ENCODE results near the gene NKAIN4. TPM values are rescaled to one million over a fixed set of nuclear protein-coding genes. Genes with fewer than 3 reads are reported as not detected.

Gene NKAIN4
- 2.9 and 5.0 TPM in 2 replicates for total RNA-seq (2014; rRNA removed; shearing (Covaris generic); ENCODE audit: low replicate concordance)

- no peak for DNase-seq (ENCODE audit: low read depth)
- in situ Hi-C loops (cut with HindIII; ENCODE audit: low pct_unique_long_range_greater_than_20kb, low sequenced_read_pairs) = no loop called here
These were observed at the start of gene NKAIN4 for GRCh38 chr20:63254232-63254605. NKAIN4 (minus strand) TSS chr20:63254463; CDS start chr20:63254450, 13 bp downstream.

- in situ Hi-C loops (cut with HindIII; ENCODE audit: low pct_unique_long_range_greater_than_20kb, low sequenced_read_pairs) = no loop called here
- no peak for DNase-seq (ENCODE audit: low read depth)
These were observed 48.9 kb upstream of the NKAIN4 start for GRCh38 chr20:63303095-63303666.

GRCh38 chr20:63301671-63302070, 47.4 kb upstream of the NKAIN4 start:
- in situ Hi-C loops (cut with HindIII; ENCODE audit: low pct_unique_long_range_greater_than_20kb, low sequenced_read_pairs) = no loop called here

DNA sequence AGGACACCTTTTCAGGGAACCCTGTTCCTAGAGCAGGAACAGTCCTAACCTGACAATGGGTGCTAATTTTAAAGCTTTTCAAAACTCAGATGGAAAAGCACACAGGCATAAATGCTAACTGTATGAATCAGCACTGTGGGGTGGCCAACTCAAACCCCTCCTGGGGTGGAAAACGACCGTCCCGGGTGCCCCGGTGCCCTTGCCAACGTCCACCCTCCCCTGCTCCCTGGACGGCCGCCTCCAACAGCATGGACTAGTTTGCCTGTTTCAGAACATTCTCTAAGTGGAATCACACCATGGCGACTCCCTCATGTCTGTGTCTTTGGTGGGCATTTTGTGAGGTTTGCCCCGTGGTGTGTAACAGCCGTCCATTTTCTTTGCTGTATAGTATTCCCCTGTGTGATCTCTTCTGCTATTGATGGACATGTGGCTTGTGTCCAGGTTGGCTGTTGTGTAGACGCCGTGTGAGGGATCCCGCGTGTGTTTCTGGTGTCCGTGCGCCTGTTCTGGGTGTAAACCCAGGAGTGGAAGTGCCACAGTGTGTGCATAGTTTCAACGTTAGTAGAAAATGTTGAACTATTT, 44.6 kb upstream of the NKAIN4 start:
- no peak for DNase-seq (ENCODE audit: low read depth)
- in situ Hi-C loops (cut with HindIII; ENCODE audit: low pct_unique_long_range_greater_than_20kb, low sequenced_read_pairs) = loop anchor here (25.0 kb wide), 2 partner anchors 88 to 288 kb away; no protein-coding TSS in a partner anchor

More at GRCh38 chr20:63301671-63302070, 47.4 kb upstream of the NKAIN4 start:
- no peak for DNase-seq (ENCODE audit: low read depth)

DNA sequence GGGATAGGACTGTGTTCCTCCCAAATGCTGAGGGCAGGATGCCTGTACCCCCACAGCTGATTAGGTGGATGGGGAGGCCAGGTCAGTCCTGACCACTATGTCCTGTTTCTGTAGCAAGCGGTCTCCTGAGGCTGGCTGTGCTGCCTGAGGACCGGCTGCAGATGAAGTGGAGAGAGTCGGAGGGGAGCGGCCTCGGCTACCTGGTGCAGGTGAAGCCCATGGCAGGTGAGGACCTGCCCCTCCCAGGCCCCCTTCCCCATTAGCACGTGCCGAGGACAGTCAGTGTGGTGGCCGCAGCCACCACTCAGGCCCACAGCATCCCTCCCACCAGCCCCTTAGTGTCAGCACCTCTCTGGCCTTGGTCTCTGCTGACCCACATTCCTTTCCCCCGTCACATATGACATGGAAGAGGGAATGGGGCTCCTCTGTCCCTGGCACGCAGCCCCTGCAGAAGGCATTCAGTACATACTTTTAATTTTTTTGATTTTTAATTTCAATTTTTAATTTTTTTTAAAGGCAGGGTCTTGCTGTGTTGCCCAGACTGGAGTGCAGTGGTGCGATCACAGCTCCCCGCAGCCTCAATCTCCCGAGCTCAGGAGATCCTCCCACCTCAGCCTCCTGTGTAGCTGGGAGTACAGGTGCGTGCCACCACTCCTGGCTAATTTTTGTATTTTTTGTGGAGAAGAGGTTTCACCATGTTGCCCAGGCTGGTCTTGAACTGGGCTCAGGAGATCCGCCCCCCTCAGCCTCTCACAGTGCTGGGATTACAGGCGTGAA, 43.7 kb upstream of the NKAIN4 start:
- no peak for DNase-seq (ENCODE audit: low read depth)
- in situ Hi-C loops (cut with HindIII; ENCODE audit: low pct_unique_long_range_greater_than_20kb, low sequenced_read_pairs) = loop anchor here (25.0 kb wide), 2 partner anchors 89 to 289 kb away; no protein-coding TSS in a partner anchor

- in situ Hi-C loops (cut with HindIII; ENCODE audit: low pct_unique_long_range_greater_than_20kb, low sequenced_read_pairs) = loop anchor here (25.0 kb wide), 2 partner anchors 90 to 290 kb away; no protein-coding TSS in a partner anchor
- no peak for DNase-seq (ENCODE audit: low read depth)
These were observed 43.1 kb upstream of the NKAIN4 start for GRCh38 chr20:63297371-63297781.

- in situ Hi-C loops (cut with HindIII; ENCODE audit: low pct_unique_long_range_greater_than_20kb, low sequenced_read_pairs) = loop anchor here (25.0 kb wide), 2 partner anchors 91 to 291 kb away; no protein-coding TSS in a partner anchor
- no peak for DNase-seq (ENCODE audit: low read depth)
These were observed 42.5 kb upstream of the NKAIN4 start for GRCh38 chr20:63296531-63297299.

- DNase-seq (ENCODE audit: low read depth) = no peak
- in situ Hi-C loops (cut with HindIII; ENCODE audit: low pct_unique_long_range_greater_than_20kb, low sequenced_read_pairs) = loop anchor here (25.0 kb wide), 2 partner anchors 91 to 291 kb away; no protein-coding TSS in a partner anchor
These were observed 41.6 kb upstream of the NKAIN4 start for GRCh38 chr20:63295846-63296245.

DNA sequence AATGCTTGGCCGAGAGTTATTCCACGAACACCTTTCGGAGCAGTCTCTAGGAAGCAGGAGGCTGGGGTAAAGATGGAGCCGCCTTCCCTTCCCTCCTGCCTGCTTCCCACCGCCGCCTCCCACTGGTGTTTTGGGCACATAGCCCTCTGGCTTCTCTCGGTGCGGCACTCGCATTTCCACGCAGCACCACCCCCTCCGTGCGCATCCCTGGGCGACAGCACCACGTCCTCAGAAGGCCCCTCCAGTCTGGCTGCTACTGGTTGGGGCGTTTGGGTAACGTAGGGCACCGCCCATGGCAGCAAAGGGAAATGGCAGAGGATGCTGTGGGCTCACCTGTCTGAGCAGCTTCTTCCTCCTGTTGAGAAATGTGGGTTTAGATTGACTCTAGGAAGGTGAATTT, 41.2 kb upstream of the NKAIN4 start:
- in situ Hi-C loops (cut with HindIII; ENCODE audit: low pct_unique_long_range_greater_than_20kb, low sequenced_read_pairs) = loop anchor here (25.0 kb wide), 2 partner anchors 92 to 292 kb away; no protein-coding TSS in a partner anchor
- DNase-seq (ENCODE audit: low read depth) = no peak

DNA sequence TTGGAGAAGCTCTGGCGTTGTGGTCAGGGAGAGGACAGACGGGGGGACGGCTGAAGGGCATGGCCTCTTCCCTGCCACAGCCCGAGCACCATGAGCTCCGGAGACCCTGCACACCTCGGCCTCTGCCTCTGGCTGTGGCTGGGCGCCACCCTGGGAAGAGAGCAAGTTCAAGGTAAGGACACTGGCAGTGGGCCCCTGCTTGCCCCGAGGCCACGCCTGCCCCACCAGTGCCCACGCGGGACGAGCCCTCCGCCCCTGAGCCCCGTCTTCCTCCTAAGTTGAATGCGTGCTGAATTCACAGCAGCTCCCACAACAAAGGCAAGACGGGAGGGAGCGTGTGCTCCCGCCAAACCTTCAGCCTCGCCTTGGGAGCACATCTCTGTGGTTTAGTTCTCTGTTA, 40.8 kb upstream of the NKAIN4 start:
- in situ Hi-C loops (cut with HindIII; ENCODE audit: low pct_unique_long_range_greater_than_20kb, low sequenced_read_pairs) = loop anchor here (25.0 kb wide), 2 partner anchors 92 to 292 kb away; no protein-coding TSS in a partner anchor
- no peak for DNase-seq (ENCODE audit: low read depth)

DNA sequence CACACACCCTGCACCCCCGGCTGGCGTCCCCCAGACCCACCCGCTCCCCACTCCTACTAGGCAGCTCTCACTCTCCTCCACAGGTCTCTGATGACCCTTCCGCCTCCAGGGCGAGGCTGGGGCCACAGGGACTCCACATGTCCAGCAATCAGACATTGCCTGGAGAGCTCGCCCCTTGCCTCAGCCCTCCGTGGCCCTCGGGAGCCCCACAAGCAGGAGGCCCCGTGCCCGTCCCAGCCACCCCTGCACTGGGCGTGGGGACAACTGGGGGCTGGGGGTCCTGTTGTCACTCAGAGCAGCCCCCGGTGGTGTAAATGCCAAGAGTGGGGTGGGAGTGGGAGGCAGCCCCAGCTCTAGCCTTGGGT, 40.3 kb upstream of the NKAIN4 start:
- DNase-seq (ENCODE audit: low read depth) = no peak
- in situ Hi-C loops (cut with HindIII; ENCODE audit: low pct_unique_long_range_greater_than_20kb, low sequenced_read_pairs) = loop anchor here (25.0 kb wide), 2 partner anchors 93 to 293 kb away; no protein-coding TSS in a partner anchor

- DNase-seq (ENCODE audit: low read depth) = no peak
- in situ Hi-C loops (cut with HindIII; ENCODE audit: low pct_unique_long_range_greater_than_20kb, low sequenced_read_pairs) = loop anchor here (25.0 kb wide), 2 partner anchors 93 to 293 kb away; no protein-coding TSS in a partner anchor
These were observed 39.7 kb upstream of the NKAIN4 start for GRCh38 chr20:63293871-63294535.

DNA sequence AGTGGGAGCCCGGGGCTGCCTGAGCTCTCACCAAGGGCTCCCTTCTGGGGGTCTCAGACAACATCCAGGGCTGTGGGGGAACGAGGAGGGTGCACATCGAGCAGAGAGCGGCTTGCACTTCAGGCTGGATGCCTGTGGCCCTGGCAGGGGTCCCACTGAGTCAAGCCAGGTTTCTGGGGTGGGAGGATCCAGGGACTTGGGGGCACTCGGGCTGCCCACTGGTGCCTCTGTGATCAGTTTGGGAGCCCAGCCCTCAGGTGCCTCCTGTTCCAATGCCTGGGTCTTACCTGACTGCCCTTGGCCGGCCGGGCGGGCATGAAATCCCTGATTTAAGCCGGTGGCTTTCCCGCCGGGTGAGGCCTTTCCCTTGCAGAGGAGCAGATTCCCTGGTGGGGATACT, 39.2 kb upstream of the NKAIN4 start:
- DNase-seq (ENCODE audit: low read depth) = no peak
- in situ Hi-C loops (cut with HindIII; ENCODE audit: low pct_unique_long_range_greater_than_20kb, low sequenced_read_pairs) = loop anchor here (25.0 kb wide), 2 partner anchors 94 to 294 kb away; no protein-coding TSS in a partner anchor

- in situ Hi-C loops (cut with HindIII; ENCODE audit: low pct_unique_long_range_greater_than_20kb, low sequenced_read_pairs) = loop anchor here (25.0 kb wide), 2 partner anchors 94 to 294 kb away; no protein-coding TSS in a partner anchor
These were observed 38.6 kb upstream of the NKAIN4 start, which contains the start of gene COL20A1 for GRCh38 chr20:63292904-63293303. COL20A1 (plus strand) TSS chr20:63293186; CDS start chr20:63295108, 1,922 bp downstream.

GRCh38 chr20:63292292-63292701, 38.0 kb upstream of the NKAIN4 start:
- in situ Hi-C loops (cut with HindIII; ENCODE audit: low pct_unique_long_range_greater_than_20kb, low sequenced_read_pairs) = loop anchor here (25.0 kb wide), 2 partner anchors 95 to 295 kb away; no protein-coding TSS in a partner anchor
- DNase-seq (ENCODE audit: low read depth) = no peak

More at GRCh38 chr20:63292904-63293303, 38.6 kb upstream of the NKAIN4 start, which contains the start of gene COL20A1:
- DNase-seq (ENCODE audit: low read depth) = no peak

GRCh38 chr20:63291811-63292210, 37.5 kb upstream of the NKAIN4 start:
- DNase-seq (ENCODE audit: low read depth) = no peak
- in situ Hi-C loops (cut with HindIII; ENCODE audit: low pct_unique_long_range_greater_than_20kb, low sequenced_read_pairs) = loop anchor here (25.0 kb wide), 2 partner anchors 95 to 295 kb away; no protein-coding TSS in a partner anchor
